Activated CD4-positive, alpha-beta memory T cell treated with anti-CD3 and anti-CD28 coated beads, Interleukin-2, amount 10 ng/mL, durations not matched to agents 7 days and 5 days (primary cell): ENCODE data around the gene SIRT7. TPM values are rescaled to one million over a fixed set of nuclear protein-coding genes. Genes with fewer than 3 reads are reported as not detected.

Experiments
- CTCF ChIA-PET: fragments of 350-600 bp; sonication (Branson Sonifier 250); formaldehyde crosslinking; loops from one replicate; lab custom pipeline; 2021; ENCODE audit warnings: antibody characterized with exemption, inconsistent platforms; lab: Charles Lee
- POLR2A ChIA-PET: fragments of 350-600 bp; sonication (Branson Sonifier 250); formaldehyde crosslinking; loops from one replicate; lab custom pipeline; 2021; ENCODE audit warnings: antibody characterized with exemption; lab: Charles Lee
- DNase-seq: peaks from one replicate; pipeline ENCODE4 v3.0.0-alpha.2; 2020
- H3K27ac Mint-ChIP-seq: one replicate; pipeline ENCODE4 v1.8.0; 2021; ENCODE audit warnings: mild to moderate bottlenecking, mixed read lengths
- H3K27me3 Mint-ChIP-seq: one replicate; pipeline ENCODE4 v1.8.0; 2021; ENCODE audit warnings: mixed read lengths
- H3K36me3 Mint-ChIP-seq: one replicate; pipeline ENCODE4 v1.8.0; 2021; ENCODE audit warnings: low read depth, mixed read lengths
- H3K4me1 Mint-ChIP-seq: one replicate; pipeline ENCODE4 v1.8.0; 2021; ENCODE audit warnings: mixed read lengths
- H3K4me3 Mint-ChIP-seq: one replicate; pipeline ENCODE4 v1.8.0; 2021; ENCODE audit warnings: mild to moderate bottlenecking, mixed read lengths
- H3K9me3 Mint-ChIP-seq: one replicate; pipeline ENCODE4 v1.8.0; 2021; ENCODE audit warnings: mixed read lengths
- total RNA-seq, 2 experiments: library from RNA; stranded (reverse); gene quantifications; one replicate each; pipeline ENCODE4 v1.2.3, GENCODE V29; 2021

The SIRT7 gene
- total RNA-seq, 2 experiments from 2014 or later: 55.8 to 58.4 TPM

DNA sequence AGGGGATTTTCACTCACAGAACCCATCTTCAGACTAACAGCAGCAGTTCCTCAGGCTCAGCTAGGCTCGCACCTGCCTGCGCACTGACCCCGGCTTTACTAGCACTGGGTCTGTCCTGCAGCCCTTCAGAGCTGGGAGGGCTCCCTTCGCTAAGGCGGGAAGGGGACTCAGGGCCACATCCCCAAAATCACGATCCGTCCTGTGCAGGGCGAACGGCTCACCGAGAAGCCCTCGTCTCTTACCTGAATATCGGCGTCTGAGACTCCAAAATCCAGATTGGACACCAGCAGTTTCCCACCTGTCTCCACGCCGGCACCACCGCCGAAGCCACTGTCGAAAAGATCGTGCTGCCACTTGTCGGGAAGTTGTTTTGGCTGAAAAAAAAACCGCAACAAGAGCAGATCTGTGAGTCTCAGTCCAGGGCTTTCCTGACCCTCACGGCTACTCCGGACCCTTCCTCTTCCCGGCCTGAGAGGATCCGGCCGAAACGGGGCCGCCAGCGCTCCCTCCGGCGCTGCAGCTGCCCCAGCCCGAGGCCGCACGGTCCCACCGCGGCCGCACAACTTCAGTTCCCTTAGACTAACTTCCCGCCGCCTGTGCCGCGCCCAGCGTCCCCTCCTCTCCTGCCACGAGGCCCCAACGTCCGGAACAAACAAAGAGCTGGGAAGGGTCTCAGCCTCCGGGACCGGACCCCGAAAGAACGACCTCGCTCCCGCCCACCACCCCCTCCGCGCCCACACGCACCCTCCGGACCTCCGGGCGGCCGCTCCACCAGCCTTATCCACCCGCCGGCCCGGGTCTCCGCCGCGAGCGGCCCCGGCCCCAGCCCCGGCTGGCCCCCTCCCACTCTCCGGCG is 27.3 kb downstream of the SIRT7 start:
- Mint-ChIP-seq H3K4me3 (peak overlapping the region; percentile 87), H3K27ac (peak overlapping the region; percentile 94), H3K36me3 (peaks cover 44% of the 10 kb centered on the region), H3K4me1 (peaks cover 43% of the 10 kb centered on the region), H3K9me3 (no peaks in the 10 kb centered on the region), H3K27me3 (no peaks in the 10 kb centered on the region)
- POLR2A ChIA-PET: interaction anchor here (0.7 to 12.3 kb wide), 10 partner anchors 11 to 188 kb away, joined by 3 to 140 read pairs (median 5); partner anchors contain the start of genes ARHGDIA, MRPL12 and SIRT7
- DNase-seq: peak; percentile 46
- CTCF ChIA-PET: no interaction called here

DNA sequence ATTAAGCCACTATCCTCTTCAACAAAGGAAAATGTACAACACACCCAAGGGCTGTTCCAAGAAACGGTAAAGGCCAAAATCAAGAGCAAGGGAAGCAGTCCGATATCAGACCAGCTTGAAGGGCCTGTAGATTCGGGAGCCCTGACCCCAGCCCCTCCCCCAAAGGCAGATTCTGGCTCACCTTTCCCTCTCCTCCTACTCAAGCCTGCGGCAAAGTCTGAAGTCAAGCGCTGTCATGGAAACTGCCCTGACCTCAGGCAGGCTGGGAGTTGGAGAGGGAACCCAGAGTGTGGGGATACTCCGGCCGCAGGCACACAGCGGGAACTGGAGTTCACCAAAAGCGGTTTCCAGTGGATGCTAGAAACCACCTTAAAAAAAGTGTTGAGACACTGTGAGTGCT is 28.4 kb downstream of the SIRT7 start:
- peaks cover 51% of the 10 kb centered on the region for H3K36me3 Mint-ChIP-seq
- no peaks in the 10 kb centered on the region for H3K27me3 Mint-ChIP-seq
- peaks cover 46% of the 10 kb centered on the region for H3K4me1 Mint-ChIP-seq
- POLR2A ChIA-PET: interaction anchor here (0.6 to 12.3 kb wide), 5 partner anchors 10 to 38 kb away, joined by 3 to 140 read pairs (median 3); partner anchors contain the start of genes ARHGDIA and MAFG
- H3K9me3 Mint-ChIP-seq: no peaks in the 10 kb centered on the region
- H3K4me3 Mint-ChIP-seq: peak overlapping the region; percentile 87
- CTCF ChIA-PET: no interaction called here
- H3K27ac Mint-ChIP-seq: peak overlapping the region; percentile 44
- no peak for DNase-seq

DNA sequence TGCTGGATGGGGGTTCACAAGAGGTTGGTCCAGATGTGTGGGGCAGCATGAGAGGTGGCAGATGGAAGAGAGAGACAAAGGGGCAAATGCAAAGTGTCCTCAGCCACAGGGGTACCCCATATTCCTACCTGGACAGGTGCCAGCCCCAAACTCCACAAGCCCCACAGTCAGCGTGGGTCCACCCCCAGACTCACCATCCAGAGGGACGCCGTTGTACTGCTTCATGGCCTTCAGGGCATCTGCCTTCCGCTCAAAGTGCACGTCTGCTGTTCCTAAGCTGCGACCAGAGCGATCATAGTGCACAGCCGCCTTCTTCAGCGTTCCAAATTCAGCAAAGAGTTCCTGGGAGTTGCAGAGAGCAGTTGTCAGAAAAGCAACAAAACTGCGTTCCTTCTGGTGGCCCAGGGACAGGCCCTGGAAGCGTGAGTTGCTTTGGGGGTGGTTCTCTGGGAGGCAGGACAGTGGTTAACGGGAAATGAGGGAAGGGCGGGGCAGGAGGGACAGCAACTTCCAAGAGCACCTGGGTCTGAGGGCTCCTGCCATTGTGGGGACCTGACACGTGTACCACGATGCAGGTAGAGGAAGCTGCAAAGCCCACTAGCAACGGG is 28.9 kb downstream of the SIRT7 start:
- DNase-seq: no peak
- H3K27me3 Mint-ChIP-seq: no peaks in the 10 kb centered on the region
- peak overlapping the region; percentile 68 for H3K27ac Mint-ChIP-seq
- H3K9me3 Mint-ChIP-seq: no peaks in the 10 kb centered on the region
- ChIA-PET CTCF (no interaction called here), POLR2A (interaction anchor here (0.6 to 12.3 kb wide), 4 partner anchors 10 to 39 kb away, joined by 3 to 140 read pairs (median 4); partner anchors contain the start of genes ARHGDIA and MAFG)
- peaks cover 56% of the 10 kb centered on the region for H3K36me3 Mint-ChIP-seq
- H3K4me1 Mint-ChIP-seq: peaks cover 46% of the 10 kb centered on the region
- peak overlapping the region; percentile 87 for H3K4me3 Mint-ChIP-seq

DNA sequence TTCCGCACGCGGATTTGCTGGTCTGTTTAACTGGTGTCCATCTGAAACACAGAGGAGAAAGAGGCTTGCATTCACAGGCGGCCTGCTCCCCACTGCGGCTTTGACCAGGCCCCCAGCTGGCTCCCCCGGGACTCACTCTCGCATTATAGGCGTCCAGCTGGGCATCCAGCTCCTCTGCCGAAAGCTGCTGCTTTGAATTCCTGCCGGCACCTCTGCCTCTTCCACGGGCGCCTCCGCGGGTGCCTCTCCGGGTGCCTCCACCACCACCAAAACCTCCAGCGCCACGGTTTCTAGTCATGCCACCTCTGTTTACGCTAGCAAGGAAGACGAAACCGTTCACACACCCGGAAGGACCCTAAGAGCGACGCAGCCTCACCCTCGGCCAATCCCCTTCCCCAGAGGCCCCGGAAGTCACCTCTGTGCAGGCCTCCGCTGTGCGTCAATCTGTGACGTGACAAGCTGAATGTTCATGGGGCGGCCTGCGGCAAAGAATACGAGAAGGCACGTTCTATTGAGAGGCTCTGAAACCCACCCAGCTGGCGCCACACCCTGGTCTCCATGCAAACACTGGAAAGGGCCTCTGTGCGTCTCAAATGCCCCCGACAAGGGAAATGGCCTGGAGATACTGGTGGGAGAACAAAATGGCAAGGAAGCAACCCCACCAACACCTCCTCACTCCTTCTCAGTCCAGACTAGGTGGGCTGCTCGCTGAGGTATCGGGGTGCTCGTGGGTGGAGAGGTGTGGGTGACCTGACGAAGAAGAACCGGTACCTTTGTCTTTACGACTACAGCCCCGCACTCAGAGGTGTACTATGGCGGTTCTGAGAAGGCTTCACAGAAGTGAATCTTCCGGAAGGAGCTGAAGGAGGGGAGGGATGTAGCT is 29.6 kb downstream of the SIRT7 start:
- H3K4me3 Mint-ChIP-seq: peak overlapping the region; percentile 87
- peak overlapping the region; percentile 68 for H3K27ac Mint-ChIP-seq
- ChIA-PET POLR2A (interaction anchor here (0.7 to 12.3 kb wide), 4 partner anchors 9 to 39 kb away, joined by 3 to 140 read pairs (median 4); partner anchors contain the start of genes ARHGDIA and MAFG), CTCF (no interaction called here)
- peaks cover 42% of the 10 kb centered on the region for H3K4me1 Mint-ChIP-seq
- H3K9me3 Mint-ChIP-seq: no peaks in the 10 kb centered on the region
- peaks cover 57% of the 10 kb centered on the region for H3K36me3 Mint-ChIP-seq
- no peaks in the 10 kb centered on the region for H3K27me3 Mint-ChIP-seq
- no peak for DNase-seq

DNA sequence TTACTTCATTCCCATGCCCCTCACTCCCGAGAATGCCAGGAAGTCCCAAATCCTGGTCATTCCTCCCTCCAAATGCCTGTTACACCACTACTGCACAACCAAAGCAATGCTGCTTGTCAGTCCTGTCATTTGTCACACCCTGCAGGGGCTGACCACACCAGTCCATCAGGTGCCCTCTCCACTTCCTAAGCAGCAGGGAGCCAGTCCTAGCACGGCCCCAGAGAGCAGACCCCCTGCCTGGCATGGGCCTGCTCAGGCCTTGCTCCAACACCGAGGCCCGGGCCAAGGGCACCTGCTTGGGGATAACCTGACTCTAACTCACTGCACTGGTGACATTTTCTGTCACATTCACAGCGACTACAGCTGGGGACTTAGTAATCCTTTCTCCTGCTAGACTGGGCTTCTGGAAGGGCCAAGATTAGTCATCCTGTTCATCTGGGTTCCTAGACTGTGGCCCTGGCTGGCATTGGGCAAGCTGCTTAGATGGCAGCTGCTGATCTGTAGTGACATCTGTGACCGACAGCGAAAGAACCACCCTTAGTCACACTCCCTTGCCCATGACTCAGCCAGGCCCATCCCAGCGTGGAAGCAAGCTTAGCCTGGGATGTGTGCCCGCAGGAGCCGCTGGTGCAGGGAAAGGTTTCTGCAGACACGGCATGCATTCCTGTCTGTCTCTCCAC is 32.0 kb downstream of the SIRT7 start:
- CTCF ChIA-PET: no interaction called here
- Mint-ChIP-seq H3K27ac (no peak overlapping the region), H3K9me3 (no peaks in the 10 kb centered on the region), H3K4me3 (no peak overlapping the region), H3K27me3 (no peaks in the 10 kb centered on the region), H3K36me3 (peaks cover 65% of the 10 kb centered on the region), H3K4me1 (peaks cover 33% of the 10 kb centered on the region)
- no peak for DNase-seq
- POLR2A ChIA-PET: interaction anchor here (0.7 to 12.3 kb wide), 5 partner anchors 10 to 34 kb away, joined by 3 to 140 read pairs (median 4); partner anchors contain the start of gene ARHGDIA

DNA sequence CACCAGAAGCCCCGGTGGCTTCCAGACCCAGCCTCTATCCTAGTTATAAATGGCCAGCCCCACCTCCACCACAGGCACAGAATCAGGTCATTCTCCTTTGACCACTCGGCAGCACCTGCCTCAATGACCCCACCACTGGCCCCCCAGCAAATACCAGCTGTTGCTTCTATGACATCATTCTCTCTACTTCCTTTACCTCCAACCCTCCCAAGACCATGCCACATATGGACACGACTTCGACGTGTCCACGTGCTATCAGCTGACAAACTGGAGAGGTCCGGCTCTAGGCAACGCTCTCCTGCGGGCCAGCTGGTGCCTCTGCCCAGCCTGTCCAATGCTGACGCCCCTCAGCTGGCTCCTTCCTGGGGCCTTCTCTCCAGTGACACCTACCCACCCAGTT is 32.5 kb downstream of the SIRT7 start:
- Mint-ChIP-seq H3K27me3 (no peaks in the 10 kb centered on the region), H3K9me3 (no peaks in the 10 kb centered on the region), H3K27ac (no peak overlapping the region), H3K36me3 (peaks cover 63% of the 10 kb centered on the region), H3K4me3 (no peak overlapping the region), H3K4me1 (peaks cover 32% of the 10 kb centered on the region)
- CTCF ChIA-PET: interaction anchor here (1.0 to 1.3 kb wide), 2 partner anchors 13 to 15 kb away, joined by 3 to 4 read pairs; no protein-coding TSS in a partner anchor
- no peak for DNase-seq
- POLR2A ChIA-PET: interaction anchor here (1.0 to 12.3 kb wide), 4 partner anchors 13 to 411 kb away, joined by 3 to 140 read pairs (median 5); partner anchors contain the start of gene ARHGDIA

DNA sequence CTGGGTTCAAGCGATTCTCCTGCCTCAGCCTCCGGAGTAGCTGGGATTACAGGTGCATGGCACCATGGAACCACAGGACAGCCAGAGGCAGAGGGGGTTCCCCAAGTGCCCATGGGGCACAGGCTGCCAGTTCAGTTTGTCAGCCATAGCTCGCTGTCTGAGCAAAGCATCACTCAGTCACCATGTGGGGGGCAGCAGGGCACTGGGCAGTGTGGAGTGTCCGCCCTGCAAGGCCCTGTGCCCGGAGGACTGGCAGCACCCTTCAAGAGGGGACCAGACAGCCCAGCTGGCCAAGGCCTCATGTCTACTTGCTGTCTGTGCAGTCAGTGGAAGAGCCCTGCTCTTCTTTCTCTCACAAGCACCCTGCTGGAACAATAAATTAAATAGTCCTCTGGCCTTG is 33.0 kb downstream of the SIRT7 start:
- Mint-ChIP-seq H3K4me1 (peaks cover 27% of the 10 kb centered on the region), H3K36me3 (peaks cover 58% of the 10 kb centered on the region), H3K27me3 (no peaks in the 10 kb centered on the region), H3K9me3 (no peaks in the 10 kb centered on the region), H3K27ac (no peak overlapping the region), H3K4me3 (no peak overlapping the region)
- DNase-seq: no peak
- ChIA-PET POLR2A (interaction anchor here (1.0 to 12.3 kb wide), 4 partner anchors 13 to 412 kb away, joined by 3 to 140 read pairs (median 5); partner anchors contain the start of gene ARHGDIA), CTCF (interaction anchor here (1.0 to 1.3 kb wide), 2 partner anchors 12 to 15 kb away, joined by 3 to 4 read pairs; no protein-coding TSS in a partner anchor)

DNA sequence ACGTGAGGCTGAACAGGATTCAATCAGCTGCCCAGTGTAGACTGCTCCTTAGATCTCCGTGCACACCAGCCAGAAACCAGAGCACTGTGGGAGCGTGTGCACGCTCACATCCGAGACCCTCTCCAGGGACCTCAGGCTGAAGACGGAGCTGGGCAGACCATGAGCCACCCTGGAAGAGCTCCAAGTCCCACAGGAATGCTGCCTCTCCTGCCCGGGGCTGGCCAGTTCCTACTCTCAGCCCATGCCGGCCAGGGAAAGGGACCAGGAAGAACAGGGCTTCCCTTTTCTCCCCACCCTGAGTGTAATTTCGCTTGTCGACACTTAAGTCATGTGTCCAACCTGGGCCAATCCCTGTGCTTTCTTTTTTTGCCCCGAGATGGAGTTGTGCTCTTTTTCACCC is 33.5 kb downstream of the SIRT7 start:
- DNase-seq: no peak
- peaks cover 25% of the 10 kb centered on the region for H3K4me1 Mint-ChIP-seq
- no peaks in the 10 kb centered on the region for H3K27me3 Mint-ChIP-seq
- no peak overlapping the region for H3K27ac Mint-ChIP-seq
- POLR2A ChIA-PET: interaction anchor here (1.0 to 12.3 kb wide), 4 partner anchors 12 to 412 kb away, joined by 3 to 140 read pairs (median 5); partner anchors contain the start of gene ARHGDIA
- CTCF ChIA-PET: interaction anchor here (1.0 to 1.3 kb wide), 3 partner anchors 12 to 15 kb away, joined by 3 to 4 read pairs (median 3); no protein-coding TSS in a partner anchor
- peaks cover 59% of the 10 kb centered on the region for H3K36me3 Mint-ChIP-seq
- H3K4me3 Mint-ChIP-seq: no peak overlapping the region
- no peaks in the 10 kb centered on the region for H3K9me3 Mint-ChIP-seq

DNA sequence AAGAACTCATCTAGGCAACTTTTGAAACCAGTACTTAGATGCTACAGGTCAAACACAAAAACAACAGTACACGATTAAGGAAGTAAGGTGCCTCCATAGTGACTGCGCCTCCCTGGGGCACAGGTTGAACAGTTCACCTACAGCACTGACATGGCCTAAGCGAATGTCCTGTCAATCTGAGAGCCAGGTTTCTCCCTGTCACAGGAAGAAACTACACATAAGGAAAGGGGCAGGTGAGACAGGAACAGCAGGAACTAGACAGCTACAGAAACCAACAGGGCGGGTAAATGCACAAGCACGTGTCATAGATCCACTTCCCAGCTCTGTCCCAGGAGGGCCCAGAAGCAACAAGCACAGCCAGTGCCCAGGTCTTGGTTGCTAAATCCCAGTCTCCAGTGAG is 38.9 kb downstream of the SIRT7 start:
- DNase-seq: no peak
- Mint-ChIP-seq H3K36me3 (peaks cover 39% of the 10 kb centered on the region), H3K9me3 (no peaks in the 10 kb centered on the region), H3K27ac (no peak overlapping the region), H3K4me3 (no peak overlapping the region), H3K27me3 (no peaks in the 10 kb centered on the region), H3K4me1 (no peaks in the 10 kb centered on the region)
- POLR2A ChIA-PET: interaction anchor here (0.9 to 3.0 kb wide), 5 partner anchors 8 to 12 kb away, joined by 3 to 16 read pairs (median 3); partner anchors contain the start of genes ALYREF and ARHGDIA
- CTCF ChIA-PET: interaction anchor here (1.5 kb wide), 1 partner anchor 227 kb away, joined by 3 read pairs; no protein-coding TSS in a partner anchor

DNA sequence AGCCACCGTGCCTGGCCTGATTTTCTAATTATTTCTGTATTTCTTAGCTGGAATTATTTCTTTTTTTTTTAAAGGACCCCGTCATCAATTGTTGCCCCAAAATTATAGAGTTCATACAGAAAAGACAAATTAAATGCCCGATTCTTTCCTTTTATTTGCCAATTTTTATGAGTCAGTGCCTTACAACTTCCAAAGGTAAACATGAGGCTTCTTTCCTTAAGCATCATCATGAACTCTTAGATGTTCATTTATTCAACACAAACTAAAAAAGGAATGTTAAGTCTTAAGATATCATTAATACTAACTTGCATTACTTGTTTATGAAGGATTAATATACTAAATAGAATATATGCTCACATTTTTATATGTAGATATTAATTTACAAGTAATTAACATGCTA is 39.7 kb downstream of the SIRT7 start:
- no peaks in the 10 kb centered on the region for H3K27me3 Mint-ChIP-seq
- H3K36me3 Mint-ChIP-seq: peaks cover 38% of the 10 kb centered on the region
- ChIA-PET CTCF (no interaction called here), POLR2A (no interaction called here)
- no peak overlapping the region for H3K4me3 Mint-ChIP-seq
- DNase-seq: no peak
- peaks cover 6% of the 10 kb centered on the region for H3K4me1 Mint-ChIP-seq
- H3K27ac Mint-ChIP-seq: no peak overlapping the region
- no peaks in the 10 kb centered on the region for H3K9me3 Mint-ChIP-seq

DNA sequence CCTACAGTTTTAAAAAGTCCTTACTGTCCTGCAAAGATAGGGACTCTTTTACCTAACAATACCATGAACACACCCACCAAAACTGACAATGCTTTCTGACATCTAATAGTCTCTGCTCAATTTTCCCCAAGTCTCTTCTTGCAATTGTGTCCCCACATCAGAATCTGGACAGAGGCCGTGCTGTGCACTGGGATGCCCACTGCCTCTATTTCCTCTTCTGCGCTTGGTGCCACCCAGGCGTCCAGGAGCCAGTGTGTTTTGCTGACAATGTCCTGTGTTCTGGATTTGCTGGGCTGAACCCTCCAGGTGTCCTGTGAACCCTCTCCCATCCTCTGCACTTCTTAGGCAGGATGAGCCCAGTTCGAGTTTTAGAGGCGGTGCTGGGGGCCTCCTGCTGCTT is 40.4 kb downstream of the SIRT7 start:
- Mint-ChIP-seq H3K27ac (no peak overlapping the region), H3K4me3 (no peak overlapping the region), H3K9me3 (no peaks in the 10 kb centered on the region), H3K4me1 (peaks cover 13% of the 10 kb centered on the region), H3K36me3 (peaks cover 40% of the 10 kb centered on the region), H3K27me3 (no peaks in the 10 kb centered on the region)
- POLR2A ChIA-PET: interaction anchor here (2.1 kb wide), 1 partner anchor 15 kb away, joined by 6 read pairs; no protein-coding TSS in a partner anchor
- CTCF ChIA-PET: no interaction called here
- DNase-seq: no peak
